Upper lobe of right lung (tissue), 1 donor: Measurements from ENCODE around the gene KCNV2. TPM values are rescaled to one million over a fixed set of nuclear protein-coding genes. Genes with fewer than 3 reads are reported as not detected.

Experiments
- ATAC-seq: fragments of 200-7000 bp; cut with Tn5 transposase; one replicate; pipeline ENCODE4 v1.9.1; 2020; ENCODE audit warnings: mild to moderate bottlenecking, moderate library complexity
- DNase-seq: peaks from one replicate; pipeline ENCODE4 v3.0.0-alpha.2; 2020
- H3K27ac ChIP-seq: fragments of 200-600 bp; one replicate; pipeline ENCODE4 v1.8.0; 2022
- H3K27me3 ChIP-seq: fragments of 200-600 bp; one replicate; pipeline ENCODE4 v1.8.0; 2022; ENCODE audit warnings: mild to moderate bottlenecking
- H3K36me3 ChIP-seq: fragments of 200-600 bp; one replicate; pipeline ENCODE4 v1.8.0; 2022
- H3K4me1 ChIP-seq: fragments of 200-600 bp; one replicate; pipeline ENCODE4 v1.8.0; 2022
- H3K4me3 ChIP-seq: fragments of 200-600 bp; one replicate; pipeline ENCODE4 v1.8.0; 2022; ENCODE audit warnings: mild to moderate bottlenecking
- H3K9me3 ChIP-seq: fragments of 200-600 bp; one replicate; pipeline ENCODE4 v1.8.0; 2022
- CTCF ChIP-seq: fragments of 200-600 bp; IDR thresholded peaks from one replicate; pipeline ENCODE4 v1.8.0; 2022; ENCODE audit warnings: antibody characterized with exemption
- intact Hi-C: fragments of 100-400 bp; cut with DNase I; formaldehyde crosslinking; loops from one replicate; pipeline ENCODE4 v1.11.0; 2022
- total RNA-seq: library from RNA; stranded (reverse); fragmentation: NEBNext Ultra II Directional; extraction: Animal tissue kit (Norgen Biotek cat#: 25700); gene quantifications from one replicate; pipeline ENCODE4 v1.2.1, GENCODE V29; 2021
- donor health status: DM: no; HTN: yes; CAD: no; lungs with severe emphysema.

The KCNV2 gene
- total RNA-seq, 1 donor from 2014 or later: not detected

- ATAC-seq: no peak
- Histone ChIP-seq H3K27me3 (no peaks in the 10 kb centered on the region), H3K27ac (no peak overlapping the region), H3K9me3 (no peaks in the 10 kb centered on the region), H3K36me3 (no peaks in the 10 kb centered on the region), H3K4me3 (no peak overlapping the region), H3K4me1 (peaks cover 6% of the 10 kb centered on the region)
- no peak for DNase-seq
- TF ChIP-seq CTCF: no peak
- intact Hi-C loops: no loop called here
These were observed 13.7 kb downstream of the KCNV2 start for GRCh38 chr9:2730971-2731370.

GRCh38 chr9:2732492-2732891, 15.2 kb downstream of the KCNV2 start:
- H3K27ac ChIP-seq: no peak overlapping the region
- H3K9me3 ChIP-seq: no peaks in the 10 kb centered on the region
- DNase-seq (no peak), ATAC-seq (no peak)
- intact Hi-C loops: no loop called here
- TF ChIP-seq CTCF: no peak
- no peaks in the 10 kb centered on the region for H3K36me3 ChIP-seq
- no peak overlapping the region for H3K4me3 ChIP-seq
- peaks cover 6% of the 10 kb centered on the region for H3K4me1 ChIP-seq
- no peaks in the 10 kb centered on the region for H3K27me3 ChIP-seq

- DNase-seq (no peak), ATAC-seq (no peak)
- H3K4me1 ChIP-seq: no peaks in the 10 kb centered on the region
- no peaks in the 10 kb centered on the region for H3K9me3 ChIP-seq
- no peaks in the 10 kb centered on the region for H3K27me3 ChIP-seq
- no peak for TF ChIP-seq CTCF
- intact Hi-C loops: no loop called here
- no peaks in the 10 kb centered on the region for H3K36me3 ChIP-seq
- H3K4me3 ChIP-seq: no peak overlapping the region
- H3K27ac ChIP-seq: no peak overlapping the region
These were observed 23.3 kb downstream of the KCNV2 start for GRCh38 chr9:2740616-2741015.

GRCh38 chr9:2741441-2742158, 24.3 kb downstream of the KCNV2 start:
- Histone ChIP-seq H3K4me1 (no peaks in the 10 kb centered on the region), H3K36me3 (no peaks in the 10 kb centered on the region), H3K9me3 (no peaks in the 10 kb centered on the region), H3K4me3 (no peak overlapping the region), H3K27ac (no peak overlapping the region), H3K27me3 (no peaks in the 10 kb centered on the region)
- ATAC-seq (no peak), DNase-seq (no peak)
- intact Hi-C loops: no loop called here
- TF ChIP-seq CTCF: no peak

GRCh38 chr9:2742214-2742613, 24.9 kb downstream of the KCNV2 start:
- Histone ChIP-seq H3K36me3 (no peaks in the 10 kb centered on the region), H3K27ac (no peak overlapping the region), H3K4me1 (no peaks in the 10 kb centered on the region), H3K4me3 (no peak overlapping the region), H3K27me3 (no peaks in the 10 kb centered on the region), H3K9me3 (no peaks in the 10 kb centered on the region)
- no peak for TF ChIP-seq CTCF
- no peak for ATAC-seq
- intact Hi-C loops: no loop called here
- no peak for DNase-seq
